CD4-positive, alpha-beta memory T cell (primary cell): ENCODE data around the gene NTNG2. TPM values are rescaled to one million over a fixed set of nuclear protein-coding genes. Genes with fewer than 3 reads are reported as not detected.

Experiments used
- CTCF ChIA-PET: fragments of 350-600 bp; sonication (Branson Sonifier 250); formaldehyde crosslinking; loops from one replicate; lab custom pipeline; 2021; ENCODE audit warnings: inconsistent platforms; ENCODE audit not compliant: partially characterized antibody; lab: Charles Lee
- POLR2A ChIA-PET: fragments of 350-600 bp; sonication (Branson Sonifier 250); formaldehyde crosslinking; loops from one replicate; lab custom pipeline; 2021; ENCODE audit not compliant: partially characterized antibody; lab: Charles Lee
- DNase-seq, 5 donors: peaks; one replicate each; pipeline versions ENCODE4 v3.0.0 to v3.0.0-alpha.2; 2020 to 2022; ENCODE audit warnings: mixed read lengths in 1 of 5
- H3K27ac ChIP-seq: one replicate; pipeline ENCODE4 v1.7.0; 2013; ENCODE audit warnings: low read depth, low read length
- H3K27me3 ChIP-seq: 2 replicates; pipeline ENCODE4 v1.7.0; 2013; ENCODE audit warnings: mild to moderate bottlenecking, low read length, moderate library complexity; ENCODE audit not compliant: insufficient read depth
- H3K36me3 ChIP-seq: 2 replicates; pipeline ENCODE4 v1.7.0; 2013; ENCODE audit warnings: mild to moderate bottlenecking, low read length, moderate library complexity; ENCODE audit not compliant: insufficient read depth
- H3K4me1 ChIP-seq: 2 replicates; pipeline ENCODE4 v1.7.0; 2013; ENCODE audit warnings: mild to moderate bottlenecking, low read length, moderate library complexity; ENCODE audit not compliant: insufficient read depth
- H3K4me3 ChIP-seq, 2 donors: one replicate each; pipeline ENCODE4 v1.7.0; 2013; ENCODE audit warnings: low read length in 2 of 2, mild to moderate bottlenecking in 1 of 2
- H3K9me3 ChIP-seq, 2 donors: one replicate each; pipeline ENCODE4 v1.7.0; 2013; ENCODE audit warnings: low read length in 2 of 2, control low read depth in 1 of 2; ENCODE audit not compliant: control insufficient read depth in 1 of 2
- H3K27ac Mint-ChIP-seq, 7 donors: one replicate each; pipeline ENCODE4 v1.8.0; 2020 to 2021; ENCODE audit warnings: mixed read lengths in 7 of 7, mild to moderate bottlenecking in 6 of 7, inconsistent platforms in 3 of 7, moderate library complexity in 3 of 7
- H3K27me3 Mint-ChIP-seq, 2 donors: one replicate each; pipeline ENCODE4 v1.8.0; 2020 to 2021; ENCODE audit warnings: mixed read lengths in 2 of 2
- H3K36me3 Mint-ChIP-seq, 2 donors: one replicate each; pipeline ENCODE4 v1.8.0; 2020 to 2021; ENCODE audit warnings: mixed read lengths in 2 of 2, inconsistent platforms in 1 of 2, mild to moderate bottlenecking in 1 of 2
- H3K4me1 Mint-ChIP-seq, 4 donors: one replicate each; pipeline ENCODE4 v1.8.0; 2020 to 2021; ENCODE audit warnings: mixed read lengths in 4 of 4, mild to moderate bottlenecking in 1 of 4
- H3K4me3 Mint-ChIP-seq, 8 donors: one replicate each; pipeline ENCODE4 v1.8.0; 2020 to 2021; ENCODE audit warnings: mixed read lengths in 8 of 8, mild to moderate bottlenecking in 7 of 8, moderate library complexity in 6 of 8, inconsistent platforms in 3 of 8
- H3K9me3 Mint-ChIP-seq, 8 donors: one replicate each; pipeline ENCODE4 v1.8.0; 2020 to 2021; ENCODE audit warnings: mixed read lengths in 8 of 8, mild to moderate bottlenecking in 5 of 8, inconsistent platforms in 3 of 8, moderate library complexity in 1 of 8
- intact Hi-C: fragments of 100-400 bp; cut with micrococcal nuclease; formaldehyde crosslinking; loops from one replicate; pipeline ENCODE4 v1.15.1; 2023
- polyA plus RNA-seq, 2 donors: library from polyadenylated mRNA; unstranded; fragments of 300-500 nt; fragmentation: Illumina TruSeq; gene quantifications; one replicate each; pipeline ENCODE4 v1.2.3, GENCODE V29; 2021
- total RNA-seq, 2 experiments: library from RNA; stranded (reverse); gene quantifications; one replicate each; pipeline ENCODE4 v1.2.3, GENCODE V29; 2021

Gene NTNG2
- total and polyA plus RNA-seq, 4 experiments from 2014 or later = 1.0 to 8.8 (median 3.6) TPM

DNA sequence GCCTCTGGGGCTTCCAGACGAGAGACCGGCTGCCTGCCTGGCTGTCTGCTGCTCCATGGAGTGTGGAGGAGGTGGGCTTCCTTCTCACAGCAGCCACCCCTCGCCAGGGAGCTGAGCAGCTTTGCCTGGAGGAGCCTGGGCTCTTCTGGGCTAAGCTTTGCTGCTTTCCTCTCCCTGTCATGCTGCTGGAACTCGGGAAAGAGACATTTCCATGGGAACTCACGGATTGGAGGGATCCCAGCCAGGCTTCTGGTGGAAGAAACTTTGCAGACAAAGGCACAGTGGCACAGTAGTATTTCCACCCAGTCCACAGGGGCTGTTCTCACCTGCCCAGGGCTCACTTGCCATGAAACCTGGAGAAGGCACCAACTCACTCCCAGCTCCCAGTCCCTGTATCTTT lies 5.6 kb upstream of the NTNG2 start:
- Histone ChIP-seq H3K27me3 (peaks cover 4% of the 10 kb centered on the region), H3K27ac (no peak overlapping the region), H3K36me3 (no peaks in the 10 kb centered on the region), H3K9me3 (no peaks in the 10 kb centered on the region), H3K4me1 (no peaks in the 10 kb centered on the region), H3K4me3 (no peak overlapping the region)
- ChIA-PET CTCF (no interaction called here), POLR2A (no interaction called here)
- Mint-ChIP-seq H3K27me3 (peaks cover 11 to 32% of the 10 kb centered on the region in 2 donors), H3K4me1 (peaks cover 0 to 4% (median under 1%) of the 10 kb centered on the region in 4 donors), H3K36me3 (no peaks in the 10 kb centered on the region), H3K4me3 (no peak overlapping the region), H3K9me3 (no peaks in the 10 kb centered on the region), H3K27ac (no peak overlapping the region)
- intact Hi-C loops = no loop called here
- DNase-seq = no peak

DNA sequence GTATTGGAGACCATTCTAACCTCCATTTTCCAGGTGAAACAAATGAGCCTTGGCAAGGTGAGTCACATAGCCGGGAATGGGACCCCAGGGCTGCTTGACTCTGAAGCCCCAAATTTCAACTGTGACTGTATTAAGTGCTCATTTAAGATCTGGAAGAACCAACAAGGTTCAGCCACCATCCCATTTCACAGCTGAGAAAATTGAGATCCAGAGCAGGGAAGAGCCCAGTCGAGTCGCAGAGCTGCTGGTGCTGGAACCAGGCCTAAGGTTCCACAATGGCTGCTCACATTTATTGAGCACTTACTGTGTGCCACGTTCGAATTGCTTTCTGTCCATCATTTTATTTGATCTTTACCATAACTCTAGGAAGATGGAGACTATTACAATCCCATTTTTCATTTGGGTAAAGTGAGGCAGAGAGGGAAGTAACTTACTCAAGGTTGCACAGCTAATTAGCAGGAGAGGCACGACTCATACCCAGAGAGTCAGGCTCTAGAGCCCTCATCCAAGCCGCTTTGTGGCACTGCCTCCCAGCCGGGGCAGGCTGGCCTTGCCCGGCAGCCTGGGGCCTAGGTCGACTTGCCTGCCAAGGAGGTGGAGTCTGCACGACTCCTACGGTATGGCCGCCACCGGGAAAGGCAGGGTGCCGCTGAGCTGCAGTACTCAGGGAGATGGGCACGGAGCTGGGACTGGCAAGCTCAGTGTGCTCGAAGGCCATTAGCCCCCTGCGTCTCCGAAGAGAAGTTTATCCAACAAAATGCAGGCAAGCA lies 4.3 kb upstream of the NTNG2 start:
- POLR2A ChIA-PET = no interaction called here

DNA sequence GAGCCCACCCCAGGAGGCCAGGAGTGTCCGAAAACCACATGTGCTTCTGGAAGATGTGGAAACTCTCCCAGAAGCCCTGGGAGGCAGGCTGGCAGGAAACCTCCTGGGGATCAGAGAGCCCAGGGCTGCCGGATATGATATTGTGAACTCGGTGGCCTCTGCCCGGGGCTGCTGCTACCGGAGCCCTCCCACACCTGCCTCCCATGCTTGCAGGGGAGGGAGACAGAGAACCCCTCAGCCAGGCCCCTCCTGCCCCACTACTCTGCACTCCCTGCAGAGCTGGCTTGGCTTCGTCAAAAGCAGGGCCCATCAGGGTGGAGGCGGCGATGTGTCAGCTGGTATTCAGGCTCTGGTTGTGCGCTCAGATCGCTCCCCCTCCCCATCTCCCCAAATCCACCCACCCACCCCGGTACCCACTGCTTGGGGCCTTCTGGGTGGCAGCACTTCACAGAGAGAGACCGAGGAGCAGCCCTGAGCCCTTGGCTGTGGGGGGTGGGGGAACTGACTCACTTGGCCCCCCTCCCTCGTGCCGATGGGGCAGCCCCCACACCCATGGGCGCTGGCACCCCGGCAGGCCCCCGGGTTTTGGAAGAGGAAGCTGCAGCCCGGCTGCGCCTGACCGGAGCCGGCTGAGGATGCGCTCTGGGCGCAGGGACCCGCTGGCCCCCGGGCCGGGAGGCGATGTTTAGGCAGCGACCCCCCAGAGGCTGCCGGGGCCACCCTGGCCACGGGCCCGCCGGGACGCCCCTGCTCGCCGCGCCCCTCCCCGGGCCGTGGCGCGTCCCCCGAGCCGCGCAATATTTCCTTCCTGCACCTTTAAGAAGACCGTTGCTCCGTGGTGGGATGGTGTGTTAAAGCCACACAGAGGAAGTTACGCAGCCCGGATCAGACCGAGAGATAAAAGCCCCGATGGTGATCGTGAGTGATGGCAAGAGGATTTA lies 786 bp upstream of the NTNG2 start:
- Histone ChIP-seq H3K27ac (peak overlapping the region; percentile 19), H3K9me3 (no peaks in the 10 kb centered on the region), H3K4me1 (peaks cover 15% of the 10 kb centered on the region), H3K27me3 (peaks cover 12% of the 10 kb centered on the region), H3K36me3 (no peaks in the 10 kb centered on the region), H3K4me3 (peak overlapping the region in 1 of 2 donors; percentile 51)
- peak overlapping the region in 6 of 7 donors; percentile 71 to 96 (median 92) for H3K27ac Mint-ChIP-seq
- ChIA-PET POLR2A (no interaction called here), CTCF (no interaction called here)
- peaks cover 5 to 15% (median 11%) of the 10 kb centered on the region in 4 donors for H3K4me1 Mint-ChIP-seq
- peak overlapping the region; percentile 91 to 100 (median 98) for H3K4me3 Mint-ChIP-seq
- peak; percentile 49 to 74 (median 56) for DNase-seq
- H3K27me3 Mint-ChIP-seq = peaks cover 17 to 35% of the 10 kb centered on the region in 2 donors
- peaks cover 0 to 4% of the 10 kb centered on the region in 2 donors for H3K36me3 Mint-ChIP-seq
- intact Hi-C loops = no loop called here
- H3K9me3 Mint-ChIP-seq = peaks cover 0 to 5% (median 0%) of the 10 kb centered on the region in 8 donors

More for the DNA sequence above, 4.3 kb upstream of the NTNG2 start:
- Histone ChIP-seq H3K9me3 (no peaks in the 10 kb centered on the region), H3K4me1 (peaks cover 1% of the 10 kb centered on the region), H3K4me3 (no peak overlapping the region), H3K36me3 (no peaks in the 10 kb centered on the region), H3K27me3 (peaks cover 4% of the 10 kb centered on the region), H3K27ac (no peak overlapping the region)
- H3K4me3 Mint-ChIP-seq = no peak overlapping the region
- peaks cover 3 to 10% (median 6%) of the 10 kb centered on the region in 4 donors for H3K4me1 Mint-ChIP-seq
- CTCF ChIA-PET = no interaction called here
- H3K27ac Mint-ChIP-seq = no peak overlapping the region
- DNase-seq = no peak
- peaks cover 0 to 4% of the 10 kb centered on the region in 2 donors for H3K36me3 Mint-ChIP-seq
- intact Hi-C loops = no loop called here
- H3K27me3 Mint-ChIP-seq = peaks cover 14 to 33% of the 10 kb centered on the region in 2 donors
- H3K9me3 Mint-ChIP-seq = peaks cover 0 to 3% (median 0%) of the 10 kb centered on the region in 8 donors

DNA sequence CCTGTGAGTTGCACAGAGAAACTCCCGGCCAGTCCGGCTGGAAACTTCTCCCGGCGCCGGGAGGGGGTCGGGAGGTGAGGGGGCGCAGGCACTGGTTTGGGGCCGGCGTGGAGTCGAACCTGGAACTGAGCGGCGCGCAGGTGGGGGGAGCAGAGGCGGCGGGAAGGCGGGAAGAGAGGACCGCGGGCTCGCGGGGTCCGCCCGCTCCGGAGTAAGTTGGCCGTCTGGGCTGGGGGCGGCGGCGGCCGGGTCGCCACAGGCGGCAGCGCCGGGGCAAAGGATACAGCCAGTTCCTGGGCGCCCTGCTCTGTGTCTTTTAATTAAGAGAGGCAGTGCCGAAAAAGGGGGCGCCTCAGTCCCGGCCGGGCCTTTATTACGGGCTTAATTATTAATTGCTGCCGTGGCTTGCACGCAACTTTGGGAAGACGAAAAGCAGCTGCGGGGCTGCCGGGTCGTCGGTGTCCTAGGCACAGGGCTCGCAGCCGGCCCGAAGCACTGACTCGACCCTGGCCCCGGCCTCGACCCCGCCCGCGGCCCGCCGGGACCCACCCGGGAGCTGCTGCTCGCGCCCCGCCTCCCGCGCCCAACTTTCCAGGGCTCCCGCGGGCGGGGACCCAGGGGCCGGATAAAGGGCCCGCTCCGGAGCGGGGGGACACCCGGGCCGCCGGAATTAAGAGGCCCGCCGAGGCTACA lies 1.1 kb downstream of the NTNG2 start:
- intact Hi-C loops = no loop called here
- Mint-ChIP-seq H3K4me3 (peak overlapping the region; percentile 88 to 99 (median 94)), H3K36me3 (peaks cover 0 to 4% of the 10 kb centered on the region in 2 donors), H3K27ac (peak overlapping the region in 1 of 7 donors; percentile 62), H3K27me3 (peaks cover 28 to 47% of the 10 kb centered on the region in 2 donors), H3K4me1 (peaks cover 5 to 15% (median 11%) of the 10 kb centered on the region in 4 donors), H3K9me3 (peaks cover 0 to 5% (median 0%) of the 10 kb centered on the region in 8 donors)
- Histone ChIP-seq H3K27ac (no peak overlapping the region), H3K4me3 (peak overlapping the region in 1 of 2 donors; percentile 53), H3K36me3 (no peaks in the 10 kb centered on the region), H3K4me1 (peaks cover 15% of the 10 kb centered on the region), H3K27me3 (peaks cover 14% of the 10 kb centered on the region), H3K9me3 (no peaks in the 10 kb centered on the region)
- ChIA-PET POLR2A (interaction anchor here (2.0 kb wide), 1 partner anchor 77 kb away, joined by 6 read pairs; no protein-coding TSS in a partner anchor), CTCF (interaction anchor here (0.6 to 0.9 kb wide), 2 partner anchors 73 to 657 kb away, joined by 3 to 6 read pairs; no protein-coding TSS in a partner anchor)
- DNase-seq = peak in 4 of 5 donors; percentile 3 to 14 (median 8)

DNA sequence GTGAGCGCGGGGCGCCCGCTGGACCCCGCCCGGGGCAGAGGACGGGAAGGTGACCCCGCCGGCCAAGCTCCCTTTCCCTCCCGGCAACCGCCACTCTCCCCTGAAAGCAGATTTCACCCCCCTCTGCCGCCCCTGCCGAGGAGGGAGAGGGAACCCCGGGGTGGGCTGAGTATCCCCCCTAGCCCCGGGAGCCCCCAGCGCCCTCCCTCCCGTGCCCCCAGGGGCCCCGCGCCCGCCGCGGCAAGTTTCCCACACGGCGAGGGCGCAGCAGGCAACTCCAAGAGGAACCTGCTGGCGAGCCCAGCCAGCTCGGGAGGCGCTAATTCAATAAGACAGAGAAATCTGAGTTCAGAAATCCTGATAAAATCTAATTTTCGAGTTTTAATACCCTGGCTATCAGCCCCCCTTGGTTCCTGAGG lies 1.6 kb downstream of the NTNG2 start:
- peaks cover 29 to 43% of the 10 kb centered on the region in 2 donors for H3K27me3 Mint-ChIP-seq

DNA sequence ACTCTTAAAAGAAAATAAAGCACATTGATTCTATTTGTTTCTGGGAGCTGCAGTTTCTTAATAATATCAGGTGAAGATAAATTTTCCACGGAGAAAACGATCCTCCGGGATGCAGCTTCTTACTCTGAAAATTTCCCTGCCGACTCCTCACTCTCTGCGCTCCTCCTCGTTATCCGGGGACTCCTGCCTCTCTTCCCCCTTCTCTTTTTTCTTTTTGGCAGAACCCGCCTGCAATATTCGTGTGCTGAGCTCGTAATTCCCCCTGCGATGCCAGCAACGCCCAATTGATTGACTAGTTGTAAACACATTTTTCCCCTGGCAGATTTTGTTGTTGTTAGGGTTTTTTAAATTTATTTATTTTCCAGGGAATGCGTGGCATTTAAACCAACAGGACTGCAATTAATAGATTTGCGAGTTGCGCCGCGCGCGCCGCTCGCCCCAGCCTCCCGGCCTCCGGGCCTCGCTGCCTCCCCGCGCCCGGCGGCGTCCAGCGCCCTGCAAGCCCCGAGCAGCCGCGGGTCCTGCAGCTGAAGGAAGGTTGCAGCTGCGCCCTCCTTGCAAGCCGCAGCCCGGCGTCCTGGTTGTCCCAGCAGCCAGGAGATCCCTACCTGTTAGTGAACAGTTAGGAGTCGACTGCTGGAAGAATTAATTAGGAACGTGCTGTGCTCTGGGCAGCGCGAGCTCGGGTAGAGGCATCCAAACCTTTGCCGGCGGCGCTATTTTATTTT lies 2.2 kb downstream of the NTNG2 start:
- H3K4me1 ChIP-seq = peaks cover 15% of the 10 kb centered on the region
- H3K4me3 ChIP-seq = no peak overlapping the region
- no peaks in the 10 kb centered on the region for H3K36me3 ChIP-seq
- ChIA-PET POLR2A (interaction anchor here (2.0 kb wide), 1 partner anchor 76 kb away, joined by 6 read pairs; no protein-coding TSS in a partner anchor), CTCF (no interaction called here)
- H3K9me3 Mint-ChIP-seq = peaks cover 0 to 5% (median 0%) of the 10 kb centered on the region in 8 donors
- H3K36me3 Mint-ChIP-seq = peaks cover 0 to 4% of the 10 kb centered on the region in 2 donors
- H3K27ac ChIP-seq = no peak overlapping the region
- intact Hi-C loops = no loop called here
- no peaks in the 10 kb centered on the region for H3K9me3 ChIP-seq
- H3K27ac Mint-ChIP-seq = peak overlapping the region in 2 of 7 donors; percentile 24 to 55
- peaks cover 29 to 42% of the 10 kb centered on the region in 2 donors for H3K27me3 Mint-ChIP-seq
- peak overlapping the region; percentile 26 to 80 (median 60) for H3K4me3 Mint-ChIP-seq
- H3K4me1 Mint-ChIP-seq = peaks cover 5 to 15% (median 11%) of the 10 kb centered on the region in 4 donors
- H3K27me3 ChIP-seq = peaks cover 14% of the 10 kb centered on the region
- DNase-seq = no peak

More for the DNA sequence above, 1.6 kb downstream of the NTNG2 start:
- H3K36me3 ChIP-seq = no peaks in the 10 kb centered on the region
- peaks cover 15% of the 10 kb centered on the region for H3K4me1 ChIP-seq
- Mint-ChIP-seq H3K36me3 (peaks cover 0 to 4% of the 10 kb centered on the region in 2 donors), H3K4me1 (peaks cover 5 to 15% (median 11%) of the 10 kb centered on the region in 4 donors), H3K27ac (peak overlapping the region in 1 of 7 donors; percentile 24), H3K4me3 (peak overlapping the region in 6 of 8 donors; percentile 26 to 80 (median 48)), H3K9me3 (peaks cover 0 to 5% (median 0%) of the 10 kb centered on the region in 8 donors)
- no peak overlapping the region for H3K27ac ChIP-seq
- ChIA-PET CTCF (no interaction called here), POLR2A (interaction anchor here (2.0 kb wide), 1 partner anchor 77 kb away, joined by 6 read pairs; no protein-coding TSS in a partner anchor)
- DNase-seq = peak in 1 of 5 donors; percentile 19
- intact Hi-C loops = no loop called here
- no peaks in the 10 kb centered on the region for H3K9me3 ChIP-seq
- peaks cover 14% of the 10 kb centered on the region for H3K27me3 ChIP-seq
- H3K4me3 ChIP-seq = no peak overlapping the region
